GM19452 (cell line): ENCODE results near the gene PPAN.

Experiments used
- ATAC-seq: cut with Tn5 transposase; IDR thresholded peaks from one replicate; pipeline ENCODE4 v1.9.1; 2021; ENCODE audit not compliant: unreplicated experiment

PPAN gene, protein sequence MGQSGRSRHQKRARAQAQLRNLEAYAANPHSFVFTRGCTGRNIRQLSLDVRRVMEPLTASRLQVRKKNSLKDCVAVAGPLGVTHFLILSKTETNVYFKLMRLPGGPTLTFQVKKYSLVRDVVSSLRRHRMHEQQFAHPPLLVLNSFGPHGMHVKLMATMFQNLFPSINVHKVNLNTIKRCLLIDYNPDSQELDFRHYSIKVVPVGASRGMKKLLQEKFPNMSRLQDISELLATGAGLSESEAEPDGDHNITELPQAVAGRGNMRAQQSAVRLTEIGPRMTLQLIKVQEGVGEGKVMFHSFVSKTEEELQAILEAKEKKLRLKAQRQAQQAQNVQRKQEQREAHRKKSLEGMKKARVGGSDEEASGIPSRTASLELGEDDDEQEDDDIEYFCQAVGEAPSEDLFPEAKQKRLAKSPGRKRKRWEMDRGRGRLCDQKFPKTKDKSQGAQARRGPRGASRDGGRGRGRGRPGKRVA

DNA sequence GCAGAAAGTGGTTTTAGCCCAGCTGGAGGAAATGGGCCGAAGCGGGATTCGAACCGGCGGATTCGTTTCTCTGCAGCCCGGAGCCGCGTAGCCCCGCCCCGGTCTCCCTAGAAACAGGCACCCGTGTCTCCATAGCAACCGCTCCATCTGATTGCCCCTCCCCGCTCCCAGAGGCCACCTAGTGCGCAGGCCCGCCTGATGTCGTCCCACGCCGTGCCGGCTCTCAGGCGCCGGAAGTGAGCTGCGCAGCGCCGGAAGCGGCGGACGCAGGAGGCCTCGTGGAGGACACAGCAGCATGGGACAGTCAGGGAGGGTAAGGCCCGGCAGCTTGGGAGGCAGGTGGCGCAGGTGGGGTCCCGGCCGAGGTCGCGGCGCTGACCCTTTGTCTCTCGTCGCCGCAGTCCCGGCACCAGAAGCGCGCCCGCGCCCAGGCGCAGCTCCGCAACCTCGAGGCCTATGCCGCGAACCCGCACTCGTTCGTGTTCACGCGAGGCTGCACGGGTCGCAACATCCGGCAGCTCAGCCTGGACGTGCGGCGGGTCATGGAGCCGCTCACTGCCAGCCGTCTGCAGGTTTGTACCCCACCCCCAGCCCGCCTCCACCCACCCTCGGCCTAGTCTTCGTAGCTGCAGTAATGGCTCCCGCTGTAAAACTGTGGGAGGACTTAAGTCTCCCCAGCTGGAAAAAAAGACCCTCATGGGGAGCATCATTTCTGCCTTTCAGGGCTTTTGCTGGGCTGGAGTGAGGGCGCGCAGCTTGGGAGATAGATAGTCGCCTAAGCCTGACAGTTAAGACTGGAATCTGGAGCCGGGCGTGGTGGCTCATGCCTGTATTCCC lies at the start of gene PPAN:
Gene PPAN (plus strand): TSS at position 263 of the 837 bp plus-strand sequence. CDS start 33 bp downstream, at position 296.
- peak; percentile 47 for ATAC-seq

DNA sequence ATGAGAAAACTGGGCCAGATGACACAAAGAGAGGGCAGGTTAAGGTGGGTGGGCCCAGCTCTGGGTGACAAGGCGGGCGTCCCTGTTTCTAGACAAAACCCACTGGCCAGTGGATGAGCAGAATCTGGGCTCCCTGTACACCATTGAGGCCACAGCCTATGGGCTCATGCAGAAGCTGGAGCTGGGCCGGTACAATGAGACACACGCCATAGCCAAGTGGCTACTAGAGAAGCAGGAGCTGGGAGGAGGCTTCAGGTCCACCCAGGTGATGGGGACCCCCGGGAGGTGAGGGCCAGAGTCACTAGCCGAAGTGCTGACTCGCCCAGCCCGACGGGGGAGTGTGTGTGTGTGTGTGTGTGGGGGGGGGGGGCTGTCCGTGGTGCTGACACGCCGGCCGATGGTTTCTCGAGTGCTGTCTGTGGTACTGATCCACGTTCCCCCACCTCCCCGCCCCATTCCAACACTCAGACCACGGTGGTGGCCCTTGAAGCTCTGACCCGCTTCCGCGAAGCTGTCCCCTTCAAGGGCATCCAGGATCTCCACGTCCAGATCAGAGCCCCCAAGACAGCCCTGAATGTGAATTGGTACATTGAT lies 44.3 kb upstream of the PPAN start:
- ATAC-seq: no peak

DNA sequence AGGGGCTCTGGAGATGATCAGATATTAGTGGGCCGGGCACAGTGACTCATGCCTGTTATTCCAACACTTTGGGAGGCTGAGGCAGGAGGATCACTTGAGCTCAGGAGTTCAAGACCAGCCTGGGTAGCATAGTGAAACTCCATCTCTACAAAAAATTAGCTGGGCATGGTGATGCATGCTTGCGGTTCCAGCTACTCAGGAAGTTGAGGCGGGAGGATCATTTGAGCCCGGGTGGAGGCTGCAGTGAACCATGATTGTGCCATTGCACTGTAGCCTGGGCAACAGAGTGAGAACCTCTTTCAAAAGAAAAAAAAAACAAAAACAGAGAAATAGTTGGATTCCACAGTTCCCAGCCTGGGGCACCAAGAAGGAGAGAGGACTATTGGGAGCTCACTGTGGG lies 38.0 kb upstream of the PPAN start:
- ATAC-seq: no peak

DNA sequence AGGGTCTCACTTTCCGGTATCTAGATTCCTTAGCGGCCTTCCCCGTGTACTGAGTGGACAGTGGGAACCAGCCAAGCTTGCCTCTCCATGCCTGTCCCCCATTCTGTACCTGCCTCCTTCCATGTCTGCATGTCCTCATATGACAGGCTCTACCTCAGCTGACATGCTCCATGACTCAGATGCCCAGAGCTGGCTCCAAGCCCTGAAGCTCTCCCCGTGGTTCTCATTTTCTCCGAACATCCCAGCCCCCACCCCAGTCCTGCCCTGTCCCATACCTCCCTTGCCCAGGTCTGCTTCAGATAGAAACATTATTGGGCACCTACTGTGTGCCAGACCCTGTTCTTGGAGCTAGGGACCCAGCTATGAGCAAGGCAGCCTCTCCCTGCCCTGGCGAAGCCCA lies 37.1 kb upstream of the PPAN start:
- no peak for ATAC-seq

DNA sequence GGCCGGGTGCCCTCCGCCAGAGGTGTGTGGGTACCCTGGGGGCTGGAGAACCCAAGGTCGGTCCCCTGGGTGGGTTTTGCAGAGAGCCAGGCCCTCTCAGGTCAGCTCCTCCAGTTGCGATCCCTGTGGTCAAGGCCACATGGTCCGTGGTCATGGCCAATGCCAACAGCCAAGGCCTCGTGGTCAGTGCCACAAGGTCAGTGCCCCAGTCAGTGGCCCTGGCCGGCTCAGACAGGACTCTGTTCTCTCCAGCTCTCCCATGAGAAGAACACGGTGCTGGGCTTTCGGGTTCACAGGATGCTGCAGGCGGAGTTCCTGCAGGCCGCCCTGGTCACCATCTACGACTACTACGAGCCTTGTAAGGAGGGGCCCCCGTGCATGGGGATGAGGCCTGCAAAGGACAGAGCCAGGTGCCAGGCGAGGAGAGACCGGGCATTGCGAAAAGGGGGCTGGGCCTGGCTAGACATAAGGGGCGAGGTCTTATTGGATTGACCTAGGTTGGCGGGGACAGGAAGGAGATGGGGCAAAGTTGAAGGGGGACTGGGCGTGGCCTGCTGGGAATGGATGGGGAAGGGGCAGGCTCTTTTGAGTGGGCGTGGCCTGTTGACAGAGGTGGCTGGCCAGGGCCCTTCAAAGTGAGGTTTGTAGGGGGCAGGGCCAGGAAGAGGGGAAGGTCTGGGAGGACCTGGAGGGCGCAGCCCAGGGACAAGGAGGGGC lies 35.3 kb upstream of the PPAN start:
- ATAC-seq: no peak

DNA sequence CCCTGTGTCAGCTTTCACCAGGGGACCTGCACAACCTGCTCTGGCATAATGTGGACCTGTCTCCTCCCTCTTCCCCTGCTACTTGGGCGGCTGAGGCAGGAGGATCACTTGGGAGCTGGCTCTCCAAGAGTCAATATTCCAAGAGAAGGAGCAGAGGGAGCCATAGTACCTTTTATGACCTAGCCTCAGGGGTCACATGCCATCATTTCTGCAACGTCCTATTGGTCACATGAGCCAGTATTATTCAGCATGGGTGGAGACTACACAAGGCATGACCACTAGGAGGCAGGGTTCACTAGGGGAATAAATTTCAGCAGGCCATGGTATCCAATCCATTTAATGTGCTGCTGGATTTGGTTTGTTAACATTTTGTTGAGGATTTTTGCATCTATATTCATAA lies 32.0 kb upstream of the PPAN start:
- no peak for ATAC-seq

DNA sequence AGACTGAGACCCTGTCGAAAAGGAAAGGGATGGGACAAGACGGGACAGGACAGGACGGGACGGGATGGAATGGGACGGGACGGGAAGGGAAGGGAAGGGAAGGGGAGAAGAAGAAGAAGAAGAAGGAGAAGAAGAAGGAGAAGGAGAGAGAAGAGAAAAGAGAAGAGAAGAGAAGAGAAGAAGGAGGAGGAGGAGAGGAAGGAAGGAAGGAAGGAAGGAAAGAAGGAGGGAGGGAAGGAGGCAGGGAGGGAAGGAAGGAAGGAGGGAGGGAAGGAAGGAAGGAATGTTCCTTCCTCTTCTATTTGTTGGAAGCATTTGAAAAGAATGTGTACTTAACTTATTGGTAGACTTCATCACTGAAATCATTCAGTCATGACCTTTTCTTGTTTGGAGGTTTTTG lies 29.6 kb upstream of the PPAN start:
- ATAC-seq: no peak

DNA sequence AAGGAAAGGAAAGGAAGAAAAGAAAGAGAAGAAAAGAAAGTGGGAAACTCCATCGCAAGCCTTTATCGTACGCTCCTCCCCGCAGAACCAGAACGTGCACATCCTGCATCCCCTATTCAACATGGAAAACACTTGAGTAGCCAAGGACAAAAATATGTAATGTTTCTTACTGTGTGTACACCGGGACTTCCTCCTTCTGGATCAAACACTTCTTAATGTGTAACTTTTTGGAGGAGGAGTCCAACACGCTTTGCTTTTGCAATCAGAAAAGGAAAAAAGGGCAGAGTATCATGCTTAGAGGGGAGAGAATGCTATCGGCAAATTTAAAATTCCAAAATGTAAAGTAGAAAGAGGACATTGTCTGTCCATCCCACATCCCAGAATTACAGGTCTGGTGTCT lies 27.8 kb upstream of the PPAN start:
- no peak for ATAC-seq

DNA sequence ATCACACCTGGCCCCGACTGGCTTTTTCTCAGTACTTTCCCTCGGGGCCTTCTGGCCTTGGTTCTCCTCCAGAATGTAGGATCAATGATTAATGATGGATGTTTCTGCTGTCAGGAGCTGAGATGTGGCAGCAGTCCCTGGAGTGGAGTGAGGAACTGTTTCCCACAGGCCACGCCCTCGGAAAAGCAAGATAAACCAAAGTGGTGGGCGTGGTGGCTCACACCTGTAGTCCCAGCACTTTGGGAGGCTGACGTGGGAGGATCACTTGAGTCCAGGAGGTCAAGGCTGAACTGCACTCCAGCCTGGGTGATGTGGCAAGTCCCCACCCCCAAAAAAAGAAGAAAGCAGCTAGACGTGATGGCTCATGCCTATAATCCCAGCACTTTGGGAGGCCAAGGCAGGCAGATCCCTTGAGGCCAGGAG lies 27.1 kb upstream of the PPAN start:
- ATAC-seq: no peak

DNA sequence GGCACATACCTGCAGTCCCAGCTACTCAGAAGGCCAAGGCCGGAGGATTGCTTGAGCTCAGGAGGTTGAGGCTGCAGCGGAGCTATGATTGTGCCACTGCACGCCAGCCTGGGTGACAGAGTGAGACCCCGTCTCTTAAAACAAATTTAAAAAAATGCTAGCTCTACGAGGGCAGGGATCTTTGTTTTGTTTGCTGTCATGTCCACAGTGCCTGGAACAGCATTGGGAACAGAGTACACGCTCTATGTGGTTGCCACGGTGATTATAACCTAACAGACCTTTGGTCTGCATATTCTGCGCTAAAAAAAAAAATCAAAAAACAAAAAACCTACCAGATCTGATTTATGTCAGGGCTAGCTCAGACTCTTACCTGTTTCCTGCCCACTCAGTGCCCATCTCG lies 22.3 kb upstream of the PPAN start:
- ATAC-seq: no peak

DNA sequence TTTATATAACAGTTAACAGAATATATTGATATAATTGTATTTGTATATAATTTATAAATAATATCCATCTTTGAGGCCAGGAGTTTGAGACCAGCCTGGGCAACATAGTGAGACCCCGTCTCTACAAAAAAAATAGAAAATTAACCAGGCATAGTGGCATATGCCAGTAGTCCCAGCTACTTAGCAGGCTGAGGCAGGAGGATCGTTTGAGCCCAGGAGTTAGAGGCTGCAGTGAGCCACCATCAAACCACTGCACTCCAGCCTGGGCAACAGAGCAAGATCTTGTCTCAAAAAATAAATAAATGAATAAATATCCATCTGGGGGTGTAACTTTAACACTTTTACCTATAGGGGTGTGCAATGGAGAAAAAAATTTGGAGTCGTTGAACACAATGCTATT lies 21.4 kb upstream of the PPAN start:
- ATAC-seq: no peak

DNA sequence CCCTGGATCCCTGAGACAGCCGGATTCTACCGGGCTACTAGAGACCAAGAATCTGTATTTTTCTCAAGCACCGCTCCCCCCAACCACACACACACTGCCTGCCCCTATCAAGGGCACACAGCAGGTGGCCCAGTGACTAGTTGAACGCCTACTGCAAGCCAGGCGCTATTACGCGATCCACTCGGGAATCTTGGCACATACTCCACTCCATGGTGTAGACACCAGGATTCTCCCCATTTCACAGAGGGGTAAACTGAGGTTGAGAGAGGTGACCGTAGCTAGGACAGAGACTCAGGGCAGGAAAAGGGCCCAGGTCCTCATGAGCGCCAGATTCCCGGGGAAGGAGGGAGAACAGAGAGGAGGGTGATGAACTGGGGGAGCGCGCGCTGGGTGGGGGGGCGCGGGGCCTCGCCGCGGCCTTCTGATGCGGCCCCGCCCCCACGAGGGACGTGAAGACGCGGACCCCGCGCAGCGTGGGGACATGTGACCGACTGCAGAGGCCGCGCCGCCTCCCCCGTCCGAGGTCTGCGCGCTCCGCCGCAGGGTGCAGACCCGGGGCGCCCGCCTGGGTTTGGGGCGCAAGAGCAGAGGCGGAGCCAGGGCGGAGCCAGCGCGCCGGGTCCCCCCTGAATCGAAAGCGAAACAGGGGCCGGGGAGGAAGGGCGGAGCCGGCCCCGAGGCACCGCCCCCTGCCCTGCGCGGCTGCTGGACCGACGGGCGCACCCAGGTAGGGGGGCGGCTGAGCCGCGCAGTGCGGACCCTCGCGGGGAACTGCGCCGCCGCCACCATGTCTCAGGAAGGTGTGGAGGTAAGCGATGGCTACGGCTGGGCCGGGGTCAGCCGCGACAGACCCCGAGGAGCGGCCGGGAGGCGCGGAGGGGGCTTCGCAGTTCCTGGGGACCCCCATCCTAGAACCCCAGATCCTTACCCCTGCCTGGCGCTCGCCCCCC lies 20.2 kb upstream of the PPAN start, which contains the start of gene SHFL:
Gene SHFL (plus strand): TSS at position 677 of the 950 bp plus-strand sequence. CDS start 111 bp downstream, at position 788.
- ATAC-seq: peak; percentile 84

DNA sequence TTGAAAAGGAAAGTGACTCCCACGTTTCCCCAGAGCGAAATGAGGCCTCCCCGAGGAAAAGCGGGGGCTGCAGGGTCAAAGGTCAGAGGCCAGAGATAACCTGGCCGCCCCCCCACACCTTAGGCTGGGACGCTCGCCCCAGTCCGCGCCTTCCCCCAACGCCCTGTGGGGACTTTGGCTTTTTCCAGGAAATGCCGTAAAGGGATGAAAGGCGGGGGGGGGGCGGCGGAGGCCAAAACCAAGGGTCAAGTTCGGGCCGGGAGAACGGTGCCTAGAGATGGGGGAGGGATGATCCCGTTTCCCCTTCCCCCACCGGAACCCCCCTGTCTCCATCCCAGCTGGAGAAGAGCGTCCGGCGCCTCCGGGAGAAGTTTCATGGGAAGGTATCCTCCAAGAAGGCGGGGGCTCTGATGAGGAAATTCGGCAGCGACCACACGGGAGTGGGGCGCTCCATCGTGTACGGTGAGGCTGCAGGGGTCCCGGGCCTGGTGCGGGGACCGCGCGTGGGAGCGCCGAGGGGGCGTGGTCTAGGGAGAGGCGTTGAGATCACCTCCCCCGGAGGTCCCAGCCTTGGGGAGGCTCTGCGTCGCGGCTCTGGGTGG lies 19.5 kb upstream of the PPAN start:
- no peak for ATAC-seq

DNA sequence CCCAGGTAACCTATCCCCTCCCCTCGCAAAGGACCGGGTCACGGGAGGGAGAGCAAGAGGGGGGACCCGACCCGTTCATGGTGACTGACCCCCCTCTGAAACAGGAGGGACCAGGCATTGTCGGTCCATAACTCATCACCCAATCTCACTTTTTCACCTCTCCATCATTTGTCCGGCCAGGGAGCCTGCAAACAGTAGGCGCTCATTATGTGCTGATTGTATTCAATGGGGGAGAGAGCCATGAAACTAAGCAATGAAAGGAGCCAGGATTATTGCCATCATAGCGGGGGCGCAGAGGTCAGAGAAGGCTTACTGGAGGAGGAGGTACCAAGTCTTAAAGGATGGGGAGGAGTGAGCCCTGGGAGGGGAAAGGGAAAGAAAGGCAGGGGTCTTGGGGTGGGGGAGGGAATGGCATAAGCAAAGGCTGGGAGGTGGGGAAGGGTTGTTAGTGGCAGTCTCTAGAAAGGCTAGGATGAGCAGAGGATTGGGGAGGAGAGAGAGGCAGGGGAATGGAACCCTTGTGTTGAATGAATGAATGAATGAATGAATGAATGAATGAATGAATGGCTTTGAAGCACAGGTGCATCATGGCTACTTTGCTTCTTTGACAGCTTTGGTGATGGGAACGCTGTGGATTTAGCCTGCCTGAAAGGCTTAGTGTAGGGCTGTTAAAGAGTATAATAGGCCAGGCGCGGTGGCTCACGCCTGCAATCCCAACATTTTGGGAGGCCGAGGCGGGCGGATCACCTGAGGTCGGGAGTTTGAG lies 18.7 kb upstream of the PPAN start:
- ATAC-seq: no peak

DNA sequence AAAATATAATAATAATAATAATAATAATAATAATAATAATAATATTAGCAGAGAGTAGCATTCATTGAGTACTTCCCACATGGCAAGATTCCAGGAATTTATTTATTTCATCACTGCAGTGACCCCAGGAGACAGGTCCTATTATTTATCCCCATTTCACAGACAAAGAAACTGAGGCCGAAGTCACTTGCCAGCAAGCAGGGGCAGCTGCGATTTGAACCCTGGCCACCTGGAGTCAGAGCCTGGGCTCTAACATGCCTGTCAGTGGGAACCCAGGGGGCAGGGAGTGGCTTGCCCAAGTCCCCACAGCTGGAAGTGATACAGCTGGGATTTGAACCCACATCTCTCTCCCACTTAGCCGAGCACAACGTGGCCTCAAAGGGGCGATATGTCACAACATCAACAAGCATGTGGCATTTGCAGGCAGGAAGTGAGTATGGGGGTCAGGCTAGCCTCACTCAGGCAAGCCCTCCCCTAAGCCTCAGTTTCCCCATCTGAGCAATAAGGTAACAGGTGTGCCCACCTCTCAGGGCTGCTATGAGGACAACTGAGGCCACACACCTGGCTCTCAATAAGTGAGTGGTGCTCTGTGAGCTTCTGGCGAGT lies 17.1 kb upstream of the PPAN start:
- no peak for ATAC-seq

DNA sequence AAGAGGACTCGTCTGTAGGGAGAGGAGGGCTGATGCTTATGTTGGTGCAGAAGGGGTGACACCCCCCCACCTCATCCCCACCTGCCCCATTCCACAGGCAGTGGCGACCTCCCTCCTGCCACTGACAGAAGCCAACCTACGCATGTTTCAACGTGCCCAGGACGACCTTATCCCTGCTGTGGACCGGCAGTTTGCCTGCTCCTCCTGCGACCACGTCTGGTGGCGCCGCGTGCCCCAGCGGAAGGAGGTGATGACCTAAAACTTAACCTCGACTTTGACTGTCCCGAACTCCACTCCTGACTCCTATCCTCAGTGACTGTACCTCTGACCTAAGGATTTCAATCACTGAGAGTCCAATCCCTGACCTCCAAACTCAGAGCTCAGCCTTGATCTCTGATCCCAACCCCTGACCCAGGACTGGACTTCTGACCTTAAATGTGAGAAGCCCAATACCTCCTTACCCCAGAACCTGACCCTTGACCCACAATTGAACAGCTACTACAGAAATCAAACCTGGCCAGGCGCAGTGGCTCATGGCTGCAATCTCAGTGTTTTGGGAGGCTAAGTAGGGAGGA lies 16.3 kb upstream of the PPAN start:
- no peak for ATAC-seq

DNA sequence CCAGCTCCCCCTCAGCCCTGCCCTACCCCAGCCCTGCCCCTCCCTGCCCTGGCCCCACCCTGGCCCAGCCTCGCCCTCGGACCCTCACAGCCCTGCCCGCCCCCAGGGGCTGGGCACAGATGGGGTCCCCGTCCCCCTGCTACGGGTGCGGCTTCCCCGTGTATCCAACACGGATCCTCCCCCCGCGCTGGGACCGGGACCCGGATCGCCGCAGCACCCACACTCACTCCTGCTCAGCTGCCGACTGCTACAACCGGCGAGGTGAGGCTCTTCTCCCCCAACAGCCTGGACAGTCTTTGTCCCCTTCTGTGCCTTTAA lies 14.8 kb upstream of the PPAN start:
- ATAC-seq: no peak
